Dedifferentiated amniotic fluid mesenchymal stem cell (primary cell): ENCODE measurements around the gene MCF2L.
"Not testable (repeated sequence)": the region's sequence is repeated elsewhere in the genome, so short reads cannot be mapped to it uniquely, and the experiment has no call there.

ENCODE experiments used
- DNase-seq: peaks from one replicate; pipeline ENCODE4 v3.0.0-alpha.2; 2016; ENCODE audit errors: extremely low spot score

Gene MCF2L

DNA sequence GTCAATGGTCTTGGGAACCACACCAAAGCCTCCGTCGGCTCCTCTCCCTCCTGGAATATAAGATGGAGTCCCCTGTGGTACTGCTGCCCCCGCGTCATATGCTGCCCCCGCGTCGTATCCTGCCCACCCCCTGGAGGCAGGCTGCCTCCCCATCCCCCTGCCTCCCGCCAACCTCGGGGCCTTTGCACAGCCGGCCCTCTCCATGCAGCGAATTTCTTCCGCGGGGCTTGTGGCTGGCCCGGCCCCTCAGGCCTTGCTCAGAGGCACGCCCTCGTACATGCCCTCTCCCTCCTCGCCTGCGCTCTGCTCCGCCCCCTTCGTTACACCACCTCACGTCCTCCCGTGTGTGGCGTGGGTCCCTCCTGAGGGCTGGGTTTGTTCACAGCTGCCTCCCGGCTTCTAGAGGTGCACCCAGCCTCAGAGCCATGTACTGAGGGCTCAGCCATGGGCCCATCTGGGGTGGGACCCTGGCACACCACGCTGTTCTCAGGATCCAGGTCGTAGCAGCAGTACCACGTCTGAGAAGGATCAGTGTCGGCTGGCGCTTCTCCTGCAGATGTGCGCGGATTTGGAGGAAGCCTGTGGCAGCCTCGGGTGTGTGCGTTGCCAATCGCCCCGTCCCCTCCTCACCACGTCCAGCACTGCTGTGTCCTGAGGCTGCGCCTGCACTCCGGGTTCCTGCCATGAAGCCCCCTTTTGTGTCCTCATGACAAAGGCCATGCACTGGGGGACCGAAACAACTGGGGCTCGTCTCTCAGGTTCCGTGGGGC is 47.7 kb downstream of the MCF2L start:
- DNase-seq = no peak

DNA sequence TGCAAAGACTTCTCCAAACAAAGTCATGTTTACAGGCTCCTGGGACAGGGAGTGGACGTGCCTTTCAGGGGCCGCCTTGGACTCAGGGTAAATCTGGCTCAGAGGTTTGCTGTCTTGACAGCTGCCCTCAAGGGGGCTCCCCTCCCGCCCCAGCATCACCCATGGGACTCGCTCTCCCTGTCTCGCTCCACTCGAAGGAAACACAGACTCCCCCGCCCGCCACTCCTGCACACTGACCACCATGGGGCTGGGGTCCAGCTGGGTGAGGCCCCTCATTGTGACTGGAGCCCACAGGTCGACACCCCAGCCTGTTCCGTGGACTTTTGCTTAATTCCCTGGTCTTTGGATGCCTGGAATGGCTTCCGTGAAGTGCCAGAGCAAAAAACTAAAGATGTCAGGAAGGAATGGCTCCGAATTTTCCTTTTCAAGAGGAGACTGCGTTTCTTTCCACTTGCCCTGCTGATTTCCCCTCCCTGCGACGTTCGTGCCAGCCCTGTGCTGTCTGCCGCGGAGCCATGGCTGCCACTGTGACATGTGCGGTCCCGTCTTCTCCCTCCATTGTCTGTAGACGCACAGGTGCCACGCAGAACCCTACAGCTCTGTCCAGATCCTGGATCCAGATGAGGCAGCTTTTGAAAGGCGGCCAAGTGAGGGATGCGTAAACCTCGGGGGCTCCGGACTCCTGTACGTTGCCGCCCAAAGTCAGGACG is 48.6 kb downstream of the MCF2L start:
- no peak for DNase-seq

GRCh38 chr13:113018676-113019465 is 49.9 kb downstream of the MCF2L start:
- DNase-seq = no peak

GRCh38 chr13:113020323-113021080 is 51.5 kb downstream of the MCF2L start:
- no peak for DNase-seq

DNA sequence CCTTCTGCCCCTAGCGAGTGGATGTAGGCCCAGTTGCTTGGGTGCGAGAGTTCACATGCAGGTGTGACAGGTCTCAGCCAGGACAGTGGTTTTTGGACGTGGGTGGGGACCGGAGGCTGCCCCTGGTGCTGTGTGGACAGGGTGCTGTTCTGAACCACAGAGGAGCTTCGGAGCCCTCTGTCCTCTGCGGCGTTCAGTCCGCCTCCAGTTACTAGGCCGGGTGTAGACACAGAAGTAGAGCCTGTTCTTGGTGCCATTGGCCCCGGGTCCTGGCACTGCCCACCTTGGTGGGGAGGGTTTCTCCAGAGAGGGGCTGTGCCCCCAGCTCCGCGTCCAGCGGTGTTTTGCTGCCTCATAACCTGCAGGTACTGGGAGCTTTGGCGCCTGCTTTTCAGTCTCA is 52.4 kb downstream of the MCF2L start:
- no peak for DNase-seq

DNA sequence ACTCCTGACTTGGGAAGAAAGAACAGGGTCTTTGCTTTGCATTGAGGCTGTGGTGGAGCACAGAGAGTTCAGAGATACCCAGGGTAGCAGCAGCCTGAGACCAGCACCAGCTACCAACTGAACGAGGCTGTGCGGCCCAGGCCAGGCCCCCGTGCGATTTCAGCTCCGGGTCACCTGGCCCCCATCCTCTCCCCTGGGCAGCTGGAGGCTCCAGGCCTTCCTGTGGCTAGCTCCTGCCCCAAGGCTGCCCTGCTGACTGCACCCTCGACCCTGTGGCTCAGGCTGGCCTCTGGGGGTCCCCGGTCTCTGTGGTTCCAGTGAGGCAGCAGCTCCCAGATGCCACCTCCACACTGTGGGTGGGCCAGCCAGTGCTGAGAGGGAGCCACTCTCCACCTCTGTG is 52.8 kb downstream of the MCF2L start:
- no peak for DNase-seq

DNA sequence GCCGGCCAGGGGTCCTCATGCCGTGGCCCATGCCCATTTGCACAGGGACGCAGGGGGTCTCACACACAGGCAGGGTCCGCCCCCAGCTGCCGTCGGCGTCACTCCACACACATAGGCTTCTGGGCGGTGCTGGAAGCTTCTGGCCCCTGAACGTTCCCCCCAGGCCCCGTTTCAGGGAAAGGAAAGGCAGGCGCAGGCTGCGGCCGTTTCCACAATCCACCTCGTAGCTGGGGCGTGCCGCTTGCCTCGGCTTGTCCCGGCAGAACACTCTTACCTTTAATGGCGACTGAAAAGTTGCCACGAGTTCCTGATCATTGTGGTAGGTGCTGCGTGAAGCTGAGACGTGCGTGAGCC is 53.4 kb downstream of the MCF2L start:
- no peak for DNase-seq

DNA sequence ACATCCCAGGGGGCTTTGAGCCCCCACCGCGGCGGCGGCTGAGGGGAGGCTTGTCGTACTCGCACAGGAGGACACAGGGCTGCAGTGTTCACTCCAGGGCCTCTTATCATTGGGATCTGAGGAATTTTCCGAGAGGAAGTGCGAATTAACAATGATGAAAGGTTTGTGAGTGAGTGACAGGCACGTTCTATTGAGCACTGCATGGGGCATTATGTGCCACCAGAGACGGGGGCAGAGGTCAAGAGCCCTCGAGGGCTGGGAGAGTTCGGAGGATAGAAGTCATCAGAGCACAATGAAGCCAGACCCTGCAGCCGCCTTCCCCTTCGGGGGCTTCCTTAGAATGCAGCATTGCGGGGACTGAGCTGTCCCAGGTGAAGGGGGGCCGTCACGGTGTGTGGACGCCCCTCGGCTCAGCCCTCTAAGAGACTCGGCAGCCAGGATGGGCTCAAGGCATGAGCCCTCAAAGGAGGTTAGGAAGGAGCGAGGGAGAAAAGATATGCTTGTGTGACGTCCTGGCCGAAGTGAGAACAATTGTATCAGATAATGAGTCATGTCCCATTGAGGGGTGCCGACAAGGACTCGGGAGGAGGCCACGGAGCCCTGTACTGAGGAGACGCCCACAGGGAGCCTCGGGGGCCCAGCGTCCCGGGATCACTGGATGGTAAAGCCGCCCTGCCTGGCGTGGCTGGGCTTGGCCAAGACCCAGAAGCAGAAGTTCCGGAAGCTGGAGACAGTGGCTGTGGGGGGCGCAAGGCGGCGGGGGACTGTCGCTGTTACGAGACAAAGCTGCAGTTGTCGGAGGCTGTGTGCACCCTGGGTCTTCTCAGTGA is 53.9 kb downstream of the MCF2L start:
- no peak for DNase-seq

DNA sequence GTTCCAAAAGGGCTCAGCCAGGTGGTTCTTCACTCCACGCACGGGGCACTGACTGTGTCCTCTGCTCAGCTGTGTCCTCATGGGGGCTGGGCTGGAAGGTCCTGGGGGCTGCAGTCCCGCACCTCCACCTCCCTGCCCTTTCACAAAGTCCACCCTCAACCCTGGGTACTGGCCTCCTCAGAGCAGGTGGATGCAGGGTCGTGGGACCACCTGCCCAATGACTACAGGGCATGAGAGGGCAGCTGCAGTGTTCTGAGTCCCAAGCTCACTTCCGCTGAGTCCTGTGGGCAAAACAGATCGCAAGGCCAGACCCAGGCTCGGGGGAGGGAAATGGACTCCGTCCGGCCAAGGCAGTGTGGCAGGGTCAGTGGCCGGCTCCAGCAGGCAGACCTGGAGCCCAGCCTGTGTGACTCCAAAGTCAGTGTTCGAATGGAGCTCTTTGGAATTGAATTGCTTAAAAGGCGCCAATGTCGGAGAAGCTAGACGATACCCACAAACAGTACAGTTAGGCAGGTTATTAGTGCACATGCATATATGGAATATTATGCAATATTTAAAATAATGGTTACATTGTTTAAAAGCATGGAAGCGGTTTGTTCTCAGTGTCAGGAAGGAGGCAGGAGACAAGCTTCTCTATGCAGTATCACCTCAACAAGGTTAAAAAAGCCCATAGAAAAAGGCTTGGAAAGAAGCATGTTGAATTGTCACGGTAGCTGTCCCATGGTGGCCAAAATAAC is 54.8 kb downstream of the MCF2L start:
- DNase-seq = no peak

- no peak for DNase-seq
Observed at GRCh38 chr13:113024466-113024865, 55.5 kb downstream of the MCF2L start.

GRCh38 chr13:113026391-113026910 is 57.4 kb downstream of the MCF2L start:
- DNase-seq = no peak

GRCh38 chr13:113027095-113027494 is 58.1 kb downstream of the MCF2L start:
- no peak for DNase-seq

DNA sequence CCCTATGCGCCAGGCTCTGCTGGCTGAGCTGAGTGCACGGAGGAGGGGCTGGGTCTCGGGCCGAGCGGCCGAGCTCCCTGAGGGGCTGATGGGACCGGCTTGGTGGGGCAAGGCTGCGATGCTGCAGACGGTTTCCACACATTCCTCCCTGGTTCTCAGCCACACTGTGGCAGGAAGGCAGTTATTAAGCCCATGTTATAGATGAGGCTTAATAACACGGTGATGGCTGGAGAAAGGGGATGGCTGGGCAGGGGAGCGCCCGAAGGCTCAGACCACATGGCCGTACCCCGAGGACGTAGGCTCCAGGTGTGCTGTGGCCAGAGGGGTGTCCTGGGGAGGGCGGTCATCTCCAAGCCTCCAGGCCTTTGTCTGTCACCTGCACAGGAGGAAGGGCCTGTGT is 58.6 kb downstream of the MCF2L start:
- no peak for DNase-seq

GRCh38 chr13:113028336-113029060 is 59.5 kb downstream of the MCF2L start:
- DNase-seq = no peak

DNA sequence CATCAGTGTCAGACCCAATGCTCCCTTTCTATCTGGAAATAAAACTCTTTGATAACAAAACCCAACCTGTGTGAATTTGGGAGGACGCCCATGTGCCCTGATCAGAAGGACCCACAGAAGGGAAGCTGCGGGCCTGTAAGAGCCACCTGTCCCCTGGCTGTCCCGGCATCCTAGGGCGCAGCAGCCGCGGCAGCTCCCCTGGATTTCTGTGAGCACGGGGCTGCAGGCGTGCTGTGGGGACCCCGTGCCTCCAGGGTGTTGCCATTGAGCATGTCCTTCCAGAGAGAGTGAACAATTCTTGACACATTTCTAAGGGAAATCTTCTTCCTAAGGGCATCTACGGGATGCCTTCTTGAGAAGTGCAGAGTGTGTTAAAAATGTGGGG is 60.0 kb downstream of the MCF2L start:
- DNase-seq = no peak

DNA sequence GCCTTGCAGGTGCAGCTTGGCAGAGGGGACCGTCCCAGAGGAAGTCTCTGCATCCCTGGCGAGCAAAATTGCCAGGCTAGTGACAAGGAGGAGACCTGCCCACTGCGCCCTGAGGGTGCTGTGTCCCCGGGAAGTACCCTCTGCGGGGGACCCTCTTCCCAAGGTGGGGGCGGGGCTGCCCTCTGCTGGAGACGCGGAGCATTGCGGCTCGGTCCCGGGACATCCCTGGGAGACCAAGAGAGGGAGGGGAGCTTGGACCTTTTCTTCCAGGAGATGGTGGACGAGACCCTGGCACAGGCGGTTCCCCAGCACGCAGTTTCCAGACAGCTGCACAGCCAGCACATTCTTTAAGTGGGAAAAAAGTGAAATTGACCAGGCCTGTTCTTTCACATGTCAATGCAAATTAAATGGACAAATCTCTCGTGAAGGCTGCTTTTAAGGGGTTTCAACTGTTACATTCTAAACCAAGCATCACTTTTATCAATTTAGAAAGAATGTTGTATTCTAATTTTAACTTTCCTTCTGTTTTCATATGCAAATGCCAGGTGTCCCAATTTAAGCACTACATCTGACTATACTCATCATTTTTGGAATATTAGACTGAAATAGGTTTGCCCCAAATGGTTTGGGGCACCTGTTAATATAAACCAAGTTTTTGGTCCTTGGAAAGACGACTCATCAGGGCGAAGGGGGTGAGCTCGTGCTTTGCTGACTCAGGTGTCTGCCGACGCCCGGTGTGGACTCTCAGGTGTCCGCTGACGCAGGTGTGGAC is 60.7 kb downstream of the MCF2L start:
- no peak for DNase-seq

DNA sequence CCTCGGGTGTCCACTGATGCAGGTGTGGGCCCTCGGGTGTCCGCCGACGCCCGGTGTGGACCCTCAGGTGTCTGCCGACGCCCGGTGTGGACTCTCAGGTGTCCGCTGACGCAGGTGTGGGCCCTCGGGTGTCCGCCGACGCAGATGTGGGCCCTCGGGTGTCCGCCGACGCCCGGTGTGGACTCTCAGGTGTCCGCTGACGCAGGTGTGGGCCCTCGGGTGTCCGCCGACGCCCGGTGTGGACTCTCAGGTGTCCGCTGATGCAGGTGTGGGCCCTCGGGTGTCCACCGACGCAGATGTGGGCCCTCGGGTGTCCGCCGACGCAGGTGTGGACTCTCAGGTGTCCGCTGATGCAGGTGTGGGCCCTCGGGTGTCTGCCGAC is 61.2 kb downstream of the MCF2L start:
- DNase-seq = not testable (repeated sequence)

DNA sequence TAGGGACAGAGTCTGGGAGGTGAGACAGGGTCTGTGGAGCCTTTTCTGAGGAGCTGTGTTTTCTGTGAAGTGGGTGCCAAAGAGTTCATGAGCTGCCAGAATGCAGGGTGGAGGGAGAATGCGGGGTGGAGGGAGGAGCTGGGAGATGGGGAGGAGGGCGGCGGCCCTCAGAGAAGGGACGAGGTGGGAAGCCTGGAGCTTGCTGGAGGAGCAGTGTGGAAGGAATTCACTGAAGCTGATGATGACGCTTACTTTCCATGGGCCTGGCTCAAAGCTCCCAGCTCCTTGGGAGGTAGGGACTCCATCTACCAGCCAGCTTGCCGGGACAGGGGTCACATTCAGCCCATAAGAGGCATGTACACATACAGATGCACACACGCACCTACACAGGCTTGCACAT is 62.5 kb downstream of the MCF2L start:
- no peak for DNase-seq

GRCh38 chr13:113032291-113032690 is 63.3 kb downstream of the MCF2L start:
- DNase-seq = no peak
